Measurements from ENCODE around the gene MYT1. TPM values are rescaled to one million over a fixed set of nuclear protein-coding genes. Genes with fewer than 3 reads are reported as not detected.

Gene MYT1
- total RNA-seq, 2 donors from 2014 or later, result 2.4 to 4.5 TPM

DNA sequence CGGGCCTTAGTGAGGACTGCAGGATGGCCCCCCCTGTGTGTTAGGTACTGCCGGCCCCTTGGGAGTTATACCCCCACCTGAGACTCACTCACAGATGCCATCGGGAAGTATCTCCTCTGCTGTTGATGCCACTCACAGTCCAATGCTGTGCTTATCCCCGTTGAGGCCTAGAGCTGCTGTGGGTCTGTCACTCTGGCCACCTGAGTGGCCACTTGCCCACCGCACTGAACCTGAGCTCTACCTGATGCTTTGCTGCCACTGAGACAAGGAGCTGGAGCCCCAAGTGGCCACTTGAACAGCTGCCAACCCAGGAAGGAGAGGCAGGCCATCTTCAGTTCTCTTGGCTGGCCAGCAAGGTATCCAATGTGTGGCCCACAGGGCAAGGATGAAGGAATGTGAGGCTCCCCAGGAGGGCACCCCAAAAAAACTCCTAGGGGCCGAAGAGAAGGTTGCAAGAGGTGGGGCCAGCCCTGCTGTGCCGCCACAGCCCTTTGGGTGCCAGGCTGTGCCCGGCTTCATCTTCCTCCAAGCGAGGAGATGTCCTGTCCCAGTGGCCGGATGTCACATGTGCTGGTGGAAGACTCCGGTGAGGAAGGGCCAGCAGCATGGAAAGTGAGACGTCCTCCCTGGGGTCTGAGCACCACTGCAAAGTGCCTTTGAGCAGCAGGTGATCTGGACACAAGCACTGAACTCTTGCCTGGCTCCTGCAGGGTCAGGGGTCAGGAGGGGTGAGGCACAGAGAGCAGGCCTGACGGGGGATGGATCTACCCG lies 61.8 kb downstream of the MYT1 start:
- peaks cover 7% of the 10 kb centered on the region for H3K36me3 Mint-ChIP-seq (ENCODE audit: low read depth)
- H3K4me3 ChIP-seq (ENCODE audit: low read length), result no peak overlapping the region
- 86 to 91% methylated on average over 7 to 14 of the region's 14 CpGs for WGBS, 2 experiments (ENCODE audit: insufficient coverage in 1 of 2, insufficient read length in 1 of 2)

DNA sequence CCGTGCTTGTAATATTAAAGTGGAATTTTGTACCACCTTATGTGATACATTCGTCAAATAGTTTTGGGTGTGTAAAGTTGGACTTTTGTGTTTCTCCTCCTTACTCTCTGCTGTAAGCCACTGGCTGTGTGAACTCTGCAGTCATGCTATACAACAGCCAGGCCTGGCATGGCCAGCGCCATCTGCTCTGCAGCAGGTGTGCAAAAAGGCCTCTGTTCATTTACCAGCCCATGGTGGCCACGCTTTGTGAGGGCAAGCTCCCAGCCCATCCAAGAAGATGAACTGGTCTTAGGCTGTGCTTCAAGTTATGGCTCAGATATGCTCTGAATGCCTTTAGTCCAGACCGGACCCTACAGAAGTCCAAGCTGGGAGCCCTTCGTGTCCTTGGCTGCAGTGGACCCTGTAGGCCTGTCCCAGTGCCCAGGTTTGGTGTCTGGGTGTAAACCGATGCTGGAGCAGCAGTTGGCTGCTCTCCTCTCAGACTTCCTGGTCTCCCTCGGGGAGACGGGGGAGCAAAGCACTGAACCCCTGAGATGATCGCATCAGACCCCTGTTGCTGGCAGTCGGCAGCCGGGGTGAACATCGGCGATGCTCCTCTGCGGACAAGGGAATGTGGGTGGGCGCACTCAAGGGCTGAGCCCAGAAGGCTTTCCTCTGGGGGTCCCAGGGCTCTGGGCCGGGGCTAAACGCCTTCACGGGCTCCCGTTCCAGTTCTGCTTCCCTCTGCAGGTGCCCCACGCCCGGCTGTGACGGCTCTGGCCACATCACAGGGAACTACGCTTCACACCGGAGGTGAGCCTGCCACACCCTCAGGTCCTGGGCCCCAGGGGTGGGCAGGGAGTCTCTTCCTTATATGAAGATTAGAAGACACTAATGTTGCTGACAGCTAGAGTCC lies 62.7 kb downstream of the MYT1 start:
- peaks cover 13% of the 10 kb centered on the region for H3K4me1 Mint-ChIP-seq
- Histone ChIP-seq H3K36me3 (ENCODE audit: control insufficient read depth, insufficient read depth, low read length) (no peaks in the 10 kb centered on the region), H3K27me3 (ENCODE audit: control insufficient read depth, insufficient read depth, low read length, poor library complexity, severe bottlenecking) (no peaks in the 10 kb centered on the region), H3K27ac (ENCODE audit: low read depth, low read length) (no peak overlapping the region), H3K4me3 (ENCODE audit: low read length) (no peak overlapping the region), H3K9ac (ENCODE audit: extremely low read depth, low read length, poor library complexity, severe bottlenecking) (no peak overlapping the region), H3K4me1 (ENCODE audit: control insufficient read depth, insufficient read depth, low read length) (peaks cover 13% of the 10 kb centered on the region), H3K9me3 (ENCODE audit: control insufficient read depth, low read length) (no peaks in the 10 kb centered on the region)
- H3K27ac Mint-ChIP-seq, result no peak overlapping the region
- TF ChIP-seq, protein P1, sequence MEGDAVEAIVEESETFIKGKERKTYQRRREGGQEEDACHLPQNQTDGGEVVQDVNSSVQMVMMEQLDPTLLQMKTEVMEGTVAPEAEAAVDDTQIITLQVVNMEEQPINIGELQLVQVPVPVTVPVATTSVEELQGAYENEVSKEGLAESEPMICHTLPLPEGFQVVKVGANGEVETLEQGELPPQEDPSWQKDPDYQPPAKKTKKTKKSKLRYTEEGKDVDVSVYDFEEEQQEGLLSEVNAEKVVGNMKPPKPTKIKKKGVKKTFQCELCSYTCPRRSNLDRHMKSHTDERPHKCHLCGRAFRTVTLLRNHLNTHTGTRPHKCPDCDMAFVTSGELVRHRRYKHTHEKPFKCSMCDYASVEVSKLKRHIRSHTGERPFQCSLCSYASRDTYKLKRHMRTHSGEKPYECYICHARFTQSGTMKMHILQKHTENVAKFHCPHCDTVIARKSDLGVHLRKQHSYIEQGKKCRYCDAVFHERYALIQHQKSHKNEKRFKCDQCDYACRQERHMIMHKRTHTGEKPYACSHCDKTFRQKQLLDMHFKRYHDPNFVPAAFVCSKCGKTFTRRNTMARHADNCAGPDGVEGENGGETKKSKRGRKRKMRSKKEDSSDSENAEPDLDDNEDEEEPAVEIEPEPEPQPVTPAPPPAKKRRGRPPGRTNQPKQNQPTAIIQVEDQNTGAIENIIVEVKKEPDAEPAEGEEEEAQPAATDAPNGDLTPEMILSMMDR (conservative IDR thresholded peaks at IDR 0.05), result no peak
- H3K9me3 Mint-ChIP-seq, result no peaks in the 10 kb centered on the region
- no peaks in the 10 kb centered on the region for H3K27me3 Mint-ChIP-seq (ENCODE audit: insufficient read depth)
- no peak for DNase-seq
- no peak overlapping the region for H3K4me3 Mint-ChIP-seq
- H3K36me3 Mint-ChIP-seq (ENCODE audit: low read depth), result peaks cover 7% of the 10 kb centered on the region
- 95 to 96% methylated on average over 18 to 25 of the region's 25 CpGs for WGBS, 2 experiments (ENCODE audit: insufficient coverage in 1 of 2, insufficient read length in 1 of 2)

More for the DNA sequence above, 61.8 kb downstream of the MYT1 start:
- H3K9me3 ChIP-seq (ENCODE audit: control insufficient read depth, low read length), result no peaks in the 10 kb centered on the region
- Mint-ChIP-seq H3K4me1 (peaks cover 21% of the 10 kb centered on the region), H3K9me3 (no peaks in the 10 kb centered on the region), H3K27me3 (ENCODE audit: insufficient read depth) (no peaks in the 10 kb centered on the region), H3K4me3 (no peak overlapping the region), H3K27ac (no peak overlapping the region)
- DNase-seq, result no peak
- no peaks in the 10 kb centered on the region for H3K27me3 ChIP-seq (ENCODE audit: control insufficient read depth, insufficient read depth, low read length, poor library complexity, severe bottlenecking)
- H3K9ac ChIP-seq (ENCODE audit: extremely low read depth, low read length, poor library complexity, severe bottlenecking), result no peak overlapping the region
- H3K27ac ChIP-seq (ENCODE audit: low read depth, low read length), result no peak overlapping the region
- peaks cover 16% of the 10 kb centered on the region for H3K4me1 ChIP-seq (ENCODE audit: control insufficient read depth, insufficient read depth, low read length)
- TF ChIP-seq, protein P1 (conservative IDR thresholded peaks at IDR 0.05), result peak; percentile 12
- no peaks in the 10 kb centered on the region for H3K36me3 ChIP-seq (ENCODE audit: control insufficient read depth, insufficient read depth, low read length)

DNA sequence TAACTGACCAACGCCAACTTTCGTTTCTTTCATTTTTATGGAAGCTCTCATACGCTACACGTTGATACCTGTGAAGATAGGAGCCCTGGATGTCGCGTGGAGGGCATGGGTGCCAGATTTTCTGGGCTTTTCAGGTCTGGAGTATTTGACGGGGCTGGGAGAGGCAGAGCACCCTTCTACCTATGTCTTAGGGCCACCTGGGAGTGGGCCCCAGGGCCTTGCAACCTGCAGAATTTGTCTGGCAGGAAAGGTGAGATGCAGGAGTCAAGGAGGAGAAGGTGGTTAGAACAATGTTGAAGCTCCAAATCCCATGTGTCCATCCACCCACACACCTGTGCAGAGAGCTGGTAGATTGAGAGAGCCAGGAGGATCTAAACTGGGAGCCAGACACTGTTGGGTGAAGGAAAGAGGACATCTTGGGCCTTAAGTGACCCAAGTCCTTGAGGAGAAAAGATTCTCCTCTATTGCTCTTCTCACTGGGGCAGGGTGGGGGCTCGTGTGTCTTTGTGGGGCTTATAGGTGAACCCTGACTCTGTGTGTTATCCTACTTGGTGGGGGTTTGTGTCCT lies 63.9 kb downstream of the MYT1 start:
- H3K27ac Mint-ChIP-seq, result no peak overlapping the region

More for the DNA sequence above, 63.9 kb downstream of the MYT1 start:
- Mint-ChIP-seq H3K27me3 (ENCODE audit: insufficient read depth) (no peaks in the 10 kb centered on the region), H3K4me1 (peaks cover 10% of the 10 kb centered on the region), H3K9me3 (no peaks in the 10 kb centered on the region), H3K36me3 (ENCODE audit: low read depth) (peaks cover 7% of the 10 kb centered on the region), H3K4me3 (no peak overlapping the region)
- no peak overlapping the region for H3K27ac ChIP-seq (ENCODE audit: low read depth, low read length)
- no peaks in the 10 kb centered on the region for H3K36me3 ChIP-seq (ENCODE audit: control insufficient read depth, insufficient read depth, low read length)
- 92 to 99% methylated on average over 6 to 8 of the region's 8 CpGs for WGBS, 2 experiments (ENCODE audit: insufficient coverage in 1 of 2, insufficient read length in 1 of 2)
- peaks cover 7% of the 10 kb centered on the region for H3K4me1 ChIP-seq (ENCODE audit: control insufficient read depth, insufficient read depth, low read length)
- TF ChIP-seq, protein P1 (conservative IDR thresholded peaks at IDR 0.05), result no peak
- H3K4me3 ChIP-seq (ENCODE audit: low read length), result no peak overlapping the region
- no peaks in the 10 kb centered on the region for H3K27me3 ChIP-seq (ENCODE audit: control insufficient read depth, insufficient read depth, low read length, poor library complexity, severe bottlenecking)
- H3K9ac ChIP-seq (ENCODE audit: extremely low read depth, low read length, poor library complexity, severe bottlenecking), result no peak overlapping the region
- H3K9me3 ChIP-seq (ENCODE audit: control insufficient read depth, low read length), result no peaks in the 10 kb centered on the region
- no peak for DNase-seq

Measured in endodermal cell (in vitro differentiated cells).